Esophagus muscularis mucosa (tissue), 3 donors: ENCODE measurements around the gene DNAJC15.
"Not testable (repeated sequence)": the region's sequence is repeated elsewhere in the genome, so short reads cannot be mapped to it uniquely, and the experiment has no call there.

Source experiments
- POLR2A ChIP-seq: fragments of 450-650 bp; IDR thresholded peaks from one replicate; pipeline ENCODE4 v1.6.1; 2017; ENCODE audit warnings: antibody characterized with exemption, moderate library complexity, mild to moderate bottlenecking, low read depth
- TF ChIP-seq, protein P1 (sequence below), 3 experiments: fragments of 200-600 bp in 2 of 3; fragments of 450-650 bp in 1 of 3; sonication (generic) in 2 of 3; IDR thresholded peaks; one replicate each; pipeline ENCODE4 v1.5.1; 2017 to 2019; ENCODE audit warnings: antibody characterized with exemption in 3 of 3, mild to moderate bottlenecking in 2 of 3, moderate library complexity in 1 of 3

DNA sequence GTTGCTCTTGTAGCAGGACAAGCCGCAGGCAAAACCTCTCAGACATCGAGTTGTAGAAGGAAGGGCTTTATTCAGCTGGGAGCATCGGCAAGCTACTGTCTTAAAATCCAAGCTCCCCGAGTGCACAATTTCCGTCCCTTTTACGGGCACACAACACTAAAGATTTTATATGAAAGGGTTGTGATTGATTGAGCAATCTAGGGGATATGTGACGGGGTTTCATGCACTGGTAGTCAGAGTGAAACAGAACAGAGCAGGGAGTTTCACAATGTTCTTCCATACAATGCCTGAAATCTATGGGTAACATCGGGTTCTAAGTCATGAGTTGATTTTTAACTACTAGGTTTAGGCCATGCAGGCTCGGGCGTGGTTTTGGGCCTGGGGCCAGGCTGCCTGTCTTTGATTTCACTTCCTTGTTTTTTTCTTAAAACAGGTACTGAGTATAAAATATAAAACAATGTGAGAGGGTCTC is 22.0 kb downstream of the DNAJC15 start:
- TF ChIP-seq, protein P1, sequence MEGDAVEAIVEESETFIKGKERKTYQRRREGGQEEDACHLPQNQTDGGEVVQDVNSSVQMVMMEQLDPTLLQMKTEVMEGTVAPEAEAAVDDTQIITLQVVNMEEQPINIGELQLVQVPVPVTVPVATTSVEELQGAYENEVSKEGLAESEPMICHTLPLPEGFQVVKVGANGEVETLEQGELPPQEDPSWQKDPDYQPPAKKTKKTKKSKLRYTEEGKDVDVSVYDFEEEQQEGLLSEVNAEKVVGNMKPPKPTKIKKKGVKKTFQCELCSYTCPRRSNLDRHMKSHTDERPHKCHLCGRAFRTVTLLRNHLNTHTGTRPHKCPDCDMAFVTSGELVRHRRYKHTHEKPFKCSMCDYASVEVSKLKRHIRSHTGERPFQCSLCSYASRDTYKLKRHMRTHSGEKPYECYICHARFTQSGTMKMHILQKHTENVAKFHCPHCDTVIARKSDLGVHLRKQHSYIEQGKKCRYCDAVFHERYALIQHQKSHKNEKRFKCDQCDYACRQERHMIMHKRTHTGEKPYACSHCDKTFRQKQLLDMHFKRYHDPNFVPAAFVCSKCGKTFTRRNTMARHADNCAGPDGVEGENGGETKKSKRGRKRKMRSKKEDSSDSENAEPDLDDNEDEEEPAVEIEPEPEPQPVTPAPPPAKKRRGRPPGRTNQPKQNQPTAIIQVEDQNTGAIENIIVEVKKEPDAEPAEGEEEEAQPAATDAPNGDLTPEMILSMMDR (IDR thresholded peaks at IDR 0.05), result not testable (repeated sequence)
- not testable (repeated sequence) for TF ChIP-seq POLR2A
